Liver (tissue), 9 donors: Measurements from ENCODE around the gene RASGRF1. TPM values are rescaled to one million over a fixed set of nuclear protein-coding genes. Genes with fewer than 3 reads are reported as not detected.

Experiments
- DNase-seq: peaks from one replicate; pipeline ENCODE4 v3.0.0-alpha.2; 2017; ENCODE audit warnings: low spot score
- H3K27ac ChIP-seq, 2 donors: one replicate each; pipeline ENCODE4 v1.7.0; 2013; ENCODE audit warnings: inconsistent platforms in 2 of 2, low read length in 2 of 2, control low read depth in 1 of 2, low read depth in 1 of 2, mild to moderate bottlenecking in 1 of 2
- H3K27me3 ChIP-seq, 4 donors: one replicate each; pipeline versions ENCODE4 v1.6.1 to v1.7.0; 2013; ENCODE audit warnings: low read length in 3 of 4, inconsistent platforms in 1 of 4, mild to moderate bottlenecking in 1 of 4, moderate library complexity in 1 of 4; ENCODE audit not compliant: control insufficient read depth in 4 of 4, insufficient read depth in 4 of 4
- H3K36me3 ChIP-seq, 4 donors: one replicate each; pipeline versions ENCODE4 v1.6.1 to v1.7.0; 2013; ENCODE audit warnings: low read length in 3 of 4, mild to moderate bottlenecking in 3 of 4, low read depth in 1 of 4, moderate library complexity in 1 of 4; ENCODE audit not compliant: control insufficient read depth in 4 of 4, insufficient read depth in 3 of 4
- H3K4me1 ChIP-seq, 4 donors: one replicate each; pipeline versions ENCODE4 v1.6.1 to v1.7.0; 2013; ENCODE audit warnings: low read length in 3 of 4, mild to moderate bottlenecking in 3 of 4, moderate library complexity in 1 of 4; ENCODE audit not compliant: control insufficient read depth in 4 of 4, insufficient read depth in 4 of 4
- H3K4me3 ChIP-seq, 3 donors: one replicate each; pipeline versions ENCODE4 v1.6.1 to v1.7.0; 2013; ENCODE audit warnings: low read length in 3 of 3, control low read depth in 1 of 3, low read depth in 1 of 3, mild to moderate bottlenecking in 1 of 3
- H3K9ac ChIP-seq, 2 donors: one replicate each; pipeline ENCODE4 v1.7.0; 2013; ENCODE audit warnings: low read length in 2 of 2, mild to moderate bottlenecking in 2 of 2, moderate library complexity in 2 of 2, control low read depth in 1 of 2, low read depth in 1 of 2
- H3K9me3 ChIP-seq, 4 donors: one replicate each; pipeline versions ENCODE4 v1.6.1 to v1.7.0; 2013; ENCODE audit warnings: low read length in 3 of 4; ENCODE audit not compliant: control insufficient read depth in 4 of 4
- EGR1 ChIP-seq, 2 donors: IDR thresholded peaks; 2 replicates each; pipeline ENCODE4 v1.6.1; 2016 to 2018; ENCODE audit warnings: antibody characterized with exemption in 2 of 2, low read depth in 2 of 2
- FOXA1 ChIP-seq: IDR thresholded peaks from 2 replicates; pipeline ENCODE4 v1.6.1; 2016; ENCODE audit warnings: antibody characterized with exemption
- FOXA2 ChIP-seq: IDR thresholded peaks from 2 replicates; pipeline ENCODE4 v1.6.1; 2016; ENCODE audit warnings: antibody characterized with exemption
- GABPA ChIP-seq, 2 donors: IDR thresholded peaks in 1 of 2; conservative IDR thresholded peaks in 1 of 2; 2 replicates each; pipeline ENCODE4 v1.6.1; 2016; ENCODE audit warnings: antibody characterized with exemption in 2 of 2, mild to moderate bottlenecking in 1 of 2, moderate library complexity in 1 of 2
- HNF4A ChIP-seq, 2 donors: conservative IDR thresholded peaks; 2 replicates each; pipeline ENCODE4 v1.6.1; 2016; ENCODE audit warnings: antibody characterized with exemption in 2 of 2, mild to moderate bottlenecking in 2 of 2
- HNF4G ChIP-seq: IDR thresholded peaks from 2 replicates; pipeline ENCODE4 v1.6.1; 2016; ENCODE audit warnings: antibody characterized with exemption
- JUND ChIP-seq, 2 donors: IDR thresholded peaks; 2 replicates each; pipeline ENCODE4 v1.6.1; 2016; ENCODE audit warnings: antibody characterized with exemption in 2 of 2
- NR2F2 ChIP-seq: IDR thresholded peaks from 2 replicates; pipeline ENCODE4 v1.6.1; 2016; ENCODE audit warnings: antibody characterized with exemption
- RAD21 ChIP-seq, 2 donors: IDR thresholded peaks; 2 replicates each; pipeline ENCODE4 v1.6.1; 2016; ENCODE audit warnings: antibody characterized with exemption in 2 of 2, mild to moderate bottlenecking in 2 of 2
- RXRA ChIP-seq, 2 donors: IDR thresholded peaks; 2 replicates each; pipeline ENCODE4 v1.6.1; 2017 to 2018; ENCODE audit warnings: antibody characterized with exemption in 2 of 2, mild to moderate bottlenecking in 1 of 2
- SP1 ChIP-seq: IDR thresholded peaks from 2 replicates; pipeline ENCODE4 v1.6.1; 2018; ENCODE audit warnings: antibody characterized with exemption, mild to moderate bottlenecking
- TAF1 ChIP-seq: conservative IDR thresholded peaks from 2 replicates; pipeline ENCODE4 v1.6.1; 2016; ENCODE audit warnings: antibody characterized with exemption, mild to moderate bottlenecking
- YY1 ChIP-seq: IDR thresholded peaks from 2 replicates; pipeline ENCODE4 v1.6.1; 2016; ENCODE audit warnings: antibody characterized with exemption, mild to moderate bottlenecking
- WGBS: extraction: QIAGEN DNeasy Blood & Tissue Kit; methylation state at CpG from one replicate; pipeline ENCODE4 v1.1.7; 2013; 5-methylcytosine and 5-hydroxymethylcytosine counted together
- polyA plus RNA-seq, 2 donors: library from polyadenylated mRNA; stranded (reverse) in 1 of 2; unstranded in 1 of 2; fragments of 200-250 nt in 1 of 2; fragments of >200 nt in 1 of 2; fragmentation: Nextera tagmentation in 1 of 2; extraction: Ambion mirVana in 1 of 2; gene quantifications; one replicate each; pipeline versions ENCODE4 v1.2.1 to v1.2.3, GENCODE V29; 2013 to 2015
- total RNA-seq, 2 donors: library from RNA; depleted of rRNA; stranded (reverse); fragments of >200 nt; gene quantifications; one replicate each; pipeline ENCODE4 v1.2.3, GENCODE V29; 2014
- TF ChIP-seq, protein P1 (sequence below): IDR thresholded peaks from 2 replicates; pipeline ENCODE4 v1.6.1; 2016; ENCODE audit warnings: antibody characterized with exemption
- TF ChIP-seq, protein P2 (sequence below): fragments of 150-350 bp; IDR thresholded peaks from 2 replicates; pipeline ENCODE4 v1.5.1; 2017; ENCODE audit warnings: improper control_type of control experiment, low read depth, low read length; ENCODE audit not compliant: missing input control
- TF ChIP-seq, protein P3 (sequence below): IDR thresholded peaks from 2 replicates; pipeline ENCODE4 v1.6.1; 2016; ENCODE audit warnings: antibody characterized with exemption
- TF ChIP-seq, protein P4 (sequence below): IDR thresholded peaks from 2 replicates; pipeline ENCODE4 v1.6.1; 2016; ENCODE audit warnings: antibody characterized with exemption, mild to moderate bottlenecking
- TF ChIP-seq, protein P5 (sequence below): IDR thresholded peaks from 2 replicates; pipeline ENCODE4 v1.6.1; 2016; ENCODE audit warnings: antibody characterized with exemption
- donor health status: healthy.
- donor health status: healthy.
- donor health status: healthy.
- donor health status: healthy.
- donor health status: healthy.

Gene RASGRF1
- total and polyA plus RNA-seq, 4 donors, result 0.28 TPM; not detected in 3

DNA sequence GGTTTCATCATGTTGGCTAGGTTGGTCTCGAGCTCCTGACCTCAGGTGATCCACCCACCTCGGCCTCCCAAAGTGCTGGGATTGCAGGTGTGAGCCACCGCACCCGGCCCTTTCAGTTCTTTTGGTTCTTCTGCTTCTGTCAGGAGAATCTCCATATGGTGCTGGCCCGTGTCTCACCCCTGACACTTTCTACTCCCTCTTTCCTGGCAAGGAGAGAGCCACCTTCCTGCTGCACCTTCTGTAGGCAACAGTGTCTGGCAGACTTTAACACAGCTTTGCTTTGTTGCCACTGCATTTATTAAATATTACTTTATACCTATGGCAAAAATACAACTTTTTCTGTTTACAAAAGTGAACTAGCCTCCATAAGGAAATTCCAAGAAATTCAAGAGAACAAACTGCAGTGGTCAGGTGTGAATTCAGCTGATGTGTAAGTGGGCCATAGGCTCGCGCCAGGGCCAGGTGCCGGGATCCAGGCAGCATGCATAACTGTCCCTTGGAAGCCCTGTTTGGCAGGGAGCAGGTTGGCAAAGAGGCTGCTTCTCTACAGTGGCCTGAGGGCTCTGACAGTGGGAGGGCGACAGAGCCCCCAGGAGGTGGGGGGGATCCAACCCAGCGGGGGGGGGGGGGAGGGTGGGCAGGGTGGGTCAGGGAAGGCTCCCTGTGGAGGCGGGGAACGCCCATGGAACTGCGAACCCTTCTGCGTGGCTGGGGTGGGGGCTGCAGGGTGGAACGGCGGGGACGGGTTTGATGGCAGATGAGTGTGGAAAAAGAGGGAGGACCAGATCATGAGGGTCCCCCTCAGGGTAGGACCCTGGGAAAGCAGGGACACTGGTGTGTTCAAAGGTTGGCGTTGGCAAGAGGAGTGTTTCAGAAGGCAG is 166.9 kb downstream of the RASGRF1 start:
- no peak for TF ChIP-seq RXRA (IDR thresholded peaks at IDR 0.05)
- no peak for TF ChIP-seq JUND (IDR thresholded peaks at IDR 0.05)
- TF ChIP-seq, protein P1, sequence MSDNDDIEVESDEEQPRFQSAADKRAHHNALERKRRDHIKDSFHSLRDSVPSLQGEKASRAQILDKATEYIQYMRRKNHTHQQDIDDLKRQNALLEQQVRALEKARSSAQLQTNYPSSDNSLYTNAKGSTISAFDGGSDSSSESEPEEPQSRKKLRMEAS, result no peak
- TF ChIP-seq YY1, result no peak
- no peak for TF ChIP-seq HNF4G
- TF ChIP-seq, protein P2, sequence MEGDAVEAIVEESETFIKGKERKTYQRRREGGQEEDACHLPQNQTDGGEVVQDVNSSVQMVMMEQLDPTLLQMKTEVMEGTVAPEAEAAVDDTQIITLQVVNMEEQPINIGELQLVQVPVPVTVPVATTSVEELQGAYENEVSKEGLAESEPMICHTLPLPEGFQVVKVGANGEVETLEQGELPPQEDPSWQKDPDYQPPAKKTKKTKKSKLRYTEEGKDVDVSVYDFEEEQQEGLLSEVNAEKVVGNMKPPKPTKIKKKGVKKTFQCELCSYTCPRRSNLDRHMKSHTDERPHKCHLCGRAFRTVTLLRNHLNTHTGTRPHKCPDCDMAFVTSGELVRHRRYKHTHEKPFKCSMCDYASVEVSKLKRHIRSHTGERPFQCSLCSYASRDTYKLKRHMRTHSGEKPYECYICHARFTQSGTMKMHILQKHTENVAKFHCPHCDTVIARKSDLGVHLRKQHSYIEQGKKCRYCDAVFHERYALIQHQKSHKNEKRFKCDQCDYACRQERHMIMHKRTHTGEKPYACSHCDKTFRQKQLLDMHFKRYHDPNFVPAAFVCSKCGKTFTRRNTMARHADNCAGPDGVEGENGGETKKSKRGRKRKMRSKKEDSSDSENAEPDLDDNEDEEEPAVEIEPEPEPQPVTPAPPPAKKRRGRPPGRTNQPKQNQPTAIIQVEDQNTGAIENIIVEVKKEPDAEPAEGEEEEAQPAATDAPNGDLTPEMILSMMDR, result no peak
- TF ChIP-seq, protein P3, sequence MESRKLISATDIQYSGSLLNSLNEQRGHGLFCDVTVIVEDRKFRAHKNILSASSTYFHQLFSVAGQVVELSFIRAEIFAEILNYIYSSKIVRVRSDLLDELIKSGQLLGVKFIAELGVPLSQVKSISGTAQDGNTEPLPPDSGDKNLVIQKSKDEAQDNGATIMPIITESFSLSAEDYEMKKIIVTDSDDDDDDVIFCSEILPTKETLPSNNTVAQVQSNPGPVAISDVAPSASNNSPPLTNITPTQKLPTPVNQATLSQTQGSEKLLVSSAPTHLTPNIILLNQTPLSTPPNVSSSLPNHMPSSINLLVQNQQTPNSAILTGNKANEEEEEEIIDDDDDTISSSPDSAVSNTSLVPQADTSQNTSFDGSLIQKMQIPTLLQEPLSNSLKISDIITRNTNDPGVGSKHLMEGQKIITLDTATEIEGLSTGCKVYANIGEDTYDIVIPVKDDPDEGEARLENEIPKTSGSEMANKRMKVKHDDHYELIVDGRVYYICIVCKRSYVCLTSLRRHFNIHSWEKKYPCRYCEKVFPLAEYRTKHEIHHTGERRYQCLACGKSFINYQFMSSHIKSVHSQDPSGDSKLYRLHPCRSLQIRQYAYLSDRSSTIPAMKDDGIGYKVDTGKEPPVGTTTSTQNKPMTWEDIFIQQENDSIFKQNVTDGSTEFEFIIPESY, result no peak
- no peak for TF ChIP-seq RAD21 (IDR thresholded peaks at IDR 0.05)
- no peak for TF ChIP-seq GABPA (IDR thresholded peaks at IDR 0.05 in 1 of 2, conservative IDR thresholded peaks at IDR 0.05 in 1 of 2)
- TF ChIP-seq, protein P4, sequence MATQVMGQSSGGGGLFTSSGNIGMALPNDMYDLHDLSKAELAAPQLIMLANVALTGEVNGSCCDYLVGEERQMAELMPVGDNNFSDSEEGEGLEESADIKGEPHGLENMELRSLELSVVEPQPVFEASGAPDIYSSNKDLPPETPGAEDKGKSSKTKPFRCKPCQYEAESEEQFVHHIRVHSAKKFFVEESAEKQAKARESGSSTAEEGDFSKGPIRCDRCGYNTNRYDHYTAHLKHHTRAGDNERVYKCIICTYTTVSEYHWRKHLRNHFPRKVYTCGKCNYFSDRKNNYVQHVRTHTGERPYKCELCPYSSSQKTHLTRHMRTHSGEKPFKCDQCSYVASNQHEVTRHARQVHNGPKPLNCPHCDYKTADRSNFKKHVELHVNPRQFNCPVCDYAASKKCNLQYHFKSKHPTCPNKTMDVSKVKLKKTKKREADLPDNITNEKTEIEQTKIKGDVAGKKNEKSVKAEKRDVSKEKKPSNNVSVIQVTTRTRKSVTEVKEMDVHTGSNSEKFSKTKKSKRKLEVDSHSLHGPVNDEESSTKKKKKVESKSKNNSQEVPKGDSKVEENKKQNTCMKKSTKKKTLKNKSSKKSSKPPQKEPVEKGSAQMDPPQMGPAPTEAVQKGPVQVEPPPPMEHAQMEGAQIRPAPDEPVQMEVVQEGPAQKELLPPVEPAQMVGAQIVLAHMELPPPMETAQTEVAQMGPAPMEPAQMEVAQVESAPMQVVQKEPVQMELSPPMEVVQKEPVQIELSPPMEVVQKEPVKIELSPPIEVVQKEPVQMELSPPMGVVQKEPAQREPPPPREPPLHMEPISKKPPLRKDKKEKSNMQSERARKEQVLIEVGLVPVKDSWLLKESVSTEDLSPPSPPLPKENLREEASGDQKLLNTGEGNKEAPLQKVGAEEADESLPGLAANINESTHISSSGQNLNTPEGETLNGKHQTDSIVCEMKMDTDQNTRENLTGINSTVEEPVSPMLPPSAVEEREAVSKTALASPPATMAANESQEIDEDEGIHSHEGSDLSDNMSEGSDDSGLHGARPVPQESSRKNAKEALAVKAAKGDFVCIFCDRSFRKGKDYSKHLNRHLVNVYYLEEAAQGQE, result no peak
- TF ChIP-seq FOXA2, result no peak
- TF ChIP-seq NR2F2, result no peak
- TF ChIP-seq HNF4A (conservative IDR thresholded peaks at IDR 0.05), result no peak
- TF ChIP-seq, protein P5, sequence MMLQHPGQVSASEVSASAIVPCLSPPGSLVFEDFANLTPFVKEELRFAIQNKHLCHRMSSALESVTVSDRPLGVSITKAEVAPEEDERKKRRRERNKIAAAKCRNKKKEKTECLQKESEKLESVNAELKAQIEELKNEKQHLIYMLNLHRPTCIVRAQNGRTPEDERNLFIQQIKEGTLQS, result no peak
- TF ChIP-seq FOXA1, result no peak
- no peak for TF ChIP-seq TAF1
- TF ChIP-seq EGR1 (IDR thresholded peaks at IDR 0.05; ENCODE audit: low read depth in 2 of 2), result no peak
- no peak for TF ChIP-seq SP1
- Histone ChIP-seq H3K9me3 (no peaks in the 10 kb centered on the region), H3K27me3 (no peaks in the 10 kb centered on the region), H3K27ac (no peak overlapping the region), H3K4me3 (no peak overlapping the region), H3K9ac (no peak overlapping the region), H3K4me1 (no peaks in the 10 kb centered on the region), H3K36me3 (peaks cover 16 to 62% (median 38%) of the 10 kb centered on the region in 4 donors)
- no peak for DNase-seq
- 95% methylated on average over 18 of the region's 18 CpGs for WGBS
